Measurements from ENCODE around the gene SLF2. TPM values are rescaled to one million over a fixed set of nuclear protein-coding genes. Genes with fewer than 3 reads are reported as not detected.
A peak's percentile ranks its signal among the peaks of the same experiment; 100 is the strongest.

Gene SLF2
- total and polyA plus RNA-seq, 9 of the 15 experiments (the other 6 are each of a cell fraction or from before 2014, with no cell fraction given), result 1.7 to 18.4 (median 7.8) TPM

GRCh38 chr10:101007099-101007711 lies 94.4 kb downstream of the SLF2 start:
- BruUV-seq (replicated peaks), result no TSS peak
- no peak for ATAC-seq
- WGBS (ENCODE audit: insufficient coverage, low coverage, missing lambda C conversion rate), result 78% methylated on average over 5 of the region's 11 CpGs
- H3K4me1 ChIP-seq (replicated peaks in 1 of 2; ENCODE audit: control insufficient read depth in 2 of 2, insufficient read depth in 2 of 2, low read length in 2 of 2), result peaks cover 8 to 55% of the 10 kb centered on the region in 2 experiments; a peak in 4 of 5 replicates
- intact Hi-C loops (cut with micrococcal nuclease), result no loop called here
- TF ChIP-seq POLR2G (IDR thresholded peaks at IDR 0.05; ENCODE audit: low read depth, low read length) (0 out of 2 replicates have a peak, but pooled peaks have one; percentile 16), GTF2A2 (tag; IDR thresholded peaks at IDR 0.05) (no peak), PCBP1 (IDR thresholded peaks at IDR 0.05; ENCODE audit: low read depth, low read length, poor library complexity, severe bottlenecking) (no peak)
- peak overlapping the region in 1 of 2 experiments; percentile 35; a peak in 1 of 4 replicates for H3K9ac ChIP-seq (ENCODE audit: insufficient read depth in 1 of 2, low read depth in 2 of 2, low read length in 2 of 2)
- H4K20me1 ChIP-seq (replicated peaks; ENCODE audit: control insufficient read depth, insufficient read depth, low read length), result no peaks in the 10 kb centered on the region
- no peak overlapping the region for H3K27ac ChIP-seq (ENCODE audit: extremely low read depth, low read depth, low read length)
- H3K79me2 ChIP-seq (ENCODE audit: control insufficient read depth, insufficient read depth, low read length), result peaks cover 9% of the 10 kb centered on the region
- H3K4me2 ChIP-seq (ENCODE audit: insufficient read depth, low read length), result no peak overlapping the region
- ChIA-PET POLR2A (interaction anchor here (0.6 to 1.5 kb wide), 4 partner anchors 13 to 105 kb away, joined by 3 read pairs; no protein-coding TSS in a partner anchor), CTCF (ENCODE audit: low intra/inter-chr PET ratio) (no interaction called here)
- in situ Hi-C loops (cut with MboI), result no loop called here
- no peak overlapping the region for H2AFZ ChIP-seq (ENCODE audit: low read depth, low read length)
- H3K36me3 ChIP-seq (ENCODE audit: control insufficient read depth, insufficient read depth, low read length), result peaks cover 43% of the 10 kb centered on the region; the same call in 2 of the 3 replicates
- H3K9me1 ChIP-seq (ENCODE audit: control insufficient read depth, insufficient read depth, low read length), result no peaks in the 10 kb centered on the region
- no peak overlapping the region for H3K4me3 ChIP-seq
- no peaks in the 10 kb centered on the region for H3K9me3 ChIP-seq (replicated peaks; ENCODE audit: control insufficient read depth, insufficient read depth, low read depth, low read length)
- DNase-seq (ENCODE audit: extremely low read depth in 1 of 4, low spot score in 3 of 4), result no peak
- H3K27me3 ChIP-seq (ENCODE audit: control insufficient read depth in 2 of 2, insufficient read depth in 2 of 2, low read length in 2 of 2), result no peaks in the 10 kb centered on the region
- FAIRE-seq, result no peak
